Ovary (tissue), 3 donors: Measurements from ENCODE around the gene ADSS2.

Experiments used
- POLR2A ChIP-seq: fragments of 450-650 bp; IDR thresholded peaks from one replicate; pipeline ENCODE4 v1.6.1; 2017; ENCODE audit warnings: antibody characterized with exemption, mild to moderate bottlenecking, moderate library complexity
- TF ChIP-seq, protein P1 (sequence below), 3 donors: fragments of 450-650 bp in 2 of 3; fragments of 200-600 bp in 1 of 3; IDR thresholded peaks; one replicate each; pipeline versions ENCODE4 v1.5.1 to v1.8.0; 2016 to 2022; ENCODE audit warnings: antibody characterized with exemption in 3 of 3, mild to moderate bottlenecking in 1 of 3
- donor health status: DM: no; HTN: no; CAD: no.

- no peak for TF ChIP-seq POLR2A
- TF ChIP-seq, protein P1, sequence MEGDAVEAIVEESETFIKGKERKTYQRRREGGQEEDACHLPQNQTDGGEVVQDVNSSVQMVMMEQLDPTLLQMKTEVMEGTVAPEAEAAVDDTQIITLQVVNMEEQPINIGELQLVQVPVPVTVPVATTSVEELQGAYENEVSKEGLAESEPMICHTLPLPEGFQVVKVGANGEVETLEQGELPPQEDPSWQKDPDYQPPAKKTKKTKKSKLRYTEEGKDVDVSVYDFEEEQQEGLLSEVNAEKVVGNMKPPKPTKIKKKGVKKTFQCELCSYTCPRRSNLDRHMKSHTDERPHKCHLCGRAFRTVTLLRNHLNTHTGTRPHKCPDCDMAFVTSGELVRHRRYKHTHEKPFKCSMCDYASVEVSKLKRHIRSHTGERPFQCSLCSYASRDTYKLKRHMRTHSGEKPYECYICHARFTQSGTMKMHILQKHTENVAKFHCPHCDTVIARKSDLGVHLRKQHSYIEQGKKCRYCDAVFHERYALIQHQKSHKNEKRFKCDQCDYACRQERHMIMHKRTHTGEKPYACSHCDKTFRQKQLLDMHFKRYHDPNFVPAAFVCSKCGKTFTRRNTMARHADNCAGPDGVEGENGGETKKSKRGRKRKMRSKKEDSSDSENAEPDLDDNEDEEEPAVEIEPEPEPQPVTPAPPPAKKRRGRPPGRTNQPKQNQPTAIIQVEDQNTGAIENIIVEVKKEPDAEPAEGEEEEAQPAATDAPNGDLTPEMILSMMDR (IDR thresholded peaks at IDR 0.05) = no peak
Measured at GRCh38 chr1:244384066-244384465, 67.6 kb downstream of the ADSS2 start.
